Myocyte (in vitro differentiated cells): ENCODE results near the gene NLRX1. TPM values are rescaled to one million over a fixed set of nuclear protein-coding genes. Genes with fewer than 3 reads are reported as not detected.
A peak's percentile ranks its signal among the peaks of the same experiment; 100 is the strongest.
"Not testable (repeated sequence)": the region's sequence is repeated elsewhere in the genome, so short reads cannot be mapped to it uniquely, and the experiment has no call there.

Experiments used
- DNase-seq: peaks from one replicate; pipeline ENCODE4 v3.0.0-alpha.2; 2012; ENCODE audit warnings: low read depth
- polyA plus RNA-seq: library from polyadenylated mRNA; unstranded; fragments of >200 nt; gene quantifications from one replicate; pipeline ENCODE4 v1.2.1, GENCODE V29; 2012; ENCODE audit warnings: missing spikeins
- total RNA-seq: library from RNA; depleted of rRNA; stranded (reverse); fragments of >200 nt; gene quantifications from 2 replicates; pipeline ENCODE4 v1.2.3, GENCODE V29; 2014

The NLRX1 gene, protein sequence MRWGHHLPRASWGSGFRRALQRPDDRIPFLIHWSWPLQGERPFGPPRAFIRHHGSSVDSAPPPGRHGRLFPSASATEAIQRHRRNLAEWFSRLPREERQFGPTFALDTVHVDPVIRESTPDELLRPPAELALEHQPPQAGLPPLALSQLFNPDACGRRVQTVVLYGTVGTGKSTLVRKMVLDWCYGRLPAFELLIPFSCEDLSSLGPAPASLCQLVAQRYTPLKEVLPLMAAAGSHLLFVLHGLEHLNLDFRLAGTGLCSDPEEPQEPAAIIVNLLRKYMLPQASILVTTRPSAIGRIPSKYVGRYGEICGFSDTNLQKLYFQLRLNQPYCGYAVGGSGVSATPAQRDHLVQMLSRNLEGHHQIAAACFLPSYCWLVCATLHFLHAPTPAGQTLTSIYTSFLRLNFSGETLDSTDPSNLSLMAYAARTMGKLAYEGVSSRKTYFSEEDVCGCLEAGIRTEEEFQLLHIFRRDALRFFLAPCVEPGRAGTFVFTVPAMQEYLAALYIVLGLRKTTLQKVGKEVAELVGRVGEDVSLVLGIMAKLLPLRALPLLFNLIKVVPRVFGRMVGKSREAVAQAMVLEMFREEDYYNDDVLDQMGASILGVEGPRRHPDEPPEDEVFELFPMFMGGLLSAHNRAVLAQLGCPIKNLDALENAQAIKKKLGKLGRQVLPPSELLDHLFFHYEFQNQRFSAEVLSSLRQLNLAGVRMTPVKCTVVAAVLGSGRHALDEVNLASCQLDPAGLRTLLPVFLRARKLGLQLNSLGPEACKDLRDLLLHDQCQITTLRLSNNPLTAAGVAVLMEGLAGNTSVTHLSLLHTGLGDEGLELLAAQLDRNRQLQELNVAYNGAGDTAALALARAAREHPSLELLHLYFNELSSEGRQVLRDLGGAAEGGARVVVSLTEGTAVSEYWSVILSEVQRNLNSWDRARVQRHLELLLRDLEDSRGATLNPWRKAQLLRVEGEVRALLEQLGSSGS
- 22.8 and 24.1 TPM in 2 replicates for total RNA-seq
- polyA plus RNA-seq: 18.2 TPM

DNA sequence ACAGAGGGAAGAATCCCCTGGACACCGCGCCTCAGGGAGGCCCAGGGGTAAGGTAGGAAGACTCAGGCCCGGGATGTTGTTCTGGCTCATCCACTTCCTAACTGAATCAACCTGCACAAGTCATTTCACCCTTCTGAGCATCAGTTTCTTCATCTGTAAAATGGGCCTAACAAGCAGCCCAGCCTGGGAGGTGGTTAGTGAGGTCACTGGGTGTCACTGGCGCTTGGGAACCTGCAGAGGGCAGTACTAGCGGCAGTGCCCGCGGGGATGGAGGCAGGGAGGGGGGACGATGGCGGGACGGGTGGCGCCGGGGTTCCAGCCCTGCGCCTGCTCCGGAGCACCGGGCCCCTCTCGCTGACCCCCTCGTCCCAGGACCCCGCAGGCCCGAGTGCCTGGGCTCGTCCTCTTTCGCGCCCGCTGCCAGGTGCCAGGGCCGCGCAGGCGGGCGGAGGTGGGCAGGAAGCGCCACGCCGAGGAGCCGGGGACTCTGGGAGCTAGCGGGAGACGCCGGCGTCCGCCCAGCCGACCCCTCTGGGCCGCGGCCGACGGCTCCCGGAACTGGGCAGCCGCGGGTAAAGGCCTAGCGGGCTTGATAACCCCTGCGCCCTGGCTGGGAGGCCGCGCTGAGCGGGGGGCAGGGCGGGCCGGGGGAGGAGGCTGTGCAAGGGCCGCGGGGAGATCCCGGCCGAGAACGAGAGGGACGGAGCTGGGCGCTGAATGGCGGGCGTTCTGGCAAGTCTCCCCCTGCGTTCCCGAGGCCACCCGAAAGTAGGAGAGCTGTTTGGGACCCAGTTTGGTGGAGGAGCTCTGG, at the start of gene NLRX1:
NLRX1 (plus strand) TSS at position 255 of the 811 bp plus-strand sequence. CDS start 2,679 bp downstream, outside the sequence.
- peak; percentile 91 for DNase-seq

GRCh38 chr11:119118946-119119345, 49.6 kb upstream of the NLRX1 start:
- no peak for DNase-seq

- DNase-seq: peak; percentile 74
Measured at GRCh38 chr11:119120639-119121007, 47.9 kb upstream of the NLRX1 start.

DNA sequence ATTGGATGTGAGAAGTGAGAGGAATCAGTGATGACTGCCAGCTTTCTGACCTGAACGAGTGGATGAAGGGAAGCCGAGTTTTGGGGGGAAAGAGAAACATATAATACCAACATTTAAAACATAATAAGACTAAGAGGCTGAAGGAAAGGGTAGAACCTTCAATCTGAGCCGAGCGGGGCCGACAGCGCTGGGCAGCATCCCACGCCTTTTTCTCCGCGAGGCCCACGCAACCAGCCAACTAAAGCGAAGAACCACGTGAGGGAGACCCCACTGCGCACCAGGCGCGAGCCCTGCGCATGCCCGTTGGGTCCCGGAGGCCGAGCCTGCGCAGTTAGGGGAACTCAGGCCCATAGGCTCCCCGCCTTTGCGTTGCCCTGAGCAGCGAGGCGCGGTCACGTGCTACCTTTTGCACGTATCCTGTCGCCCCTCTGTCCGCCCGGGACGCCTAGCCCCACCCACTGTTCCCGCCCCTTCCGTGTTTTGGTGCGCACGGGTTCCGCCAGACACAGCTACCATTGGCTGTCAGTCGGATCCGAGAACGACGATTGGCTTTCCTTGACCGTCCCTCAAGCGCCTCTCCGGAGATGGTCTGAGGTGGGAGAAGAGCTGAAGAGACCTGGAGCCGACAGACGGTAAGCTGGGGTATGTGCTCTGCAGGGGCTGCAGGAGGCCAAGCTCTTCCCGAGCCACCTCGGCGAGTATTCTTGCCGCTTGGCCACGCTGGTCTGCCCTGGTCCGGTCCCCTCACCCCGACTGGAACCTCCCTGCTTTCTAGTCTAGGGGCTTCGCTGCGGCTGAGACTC, 47.3 kb upstream of the NLRX1 start, which contains the start of gene HINFP:
HINFP (plus strand) TSS at position 573 of the 803 bp plus-strand sequence. CDS start 5,365 bp downstream, outside the sequence.
- DNase-seq: peak; percentile 99

- no peak for DNase-seq
Measured at GRCh38 chr11:119121811-119122124, 46.8 kb upstream of the NLRX1 start.

GRCh38 chr11:119125821-119126220, 42.7 kb upstream of the NLRX1 start:
- DNase-seq: no peak

DNA sequence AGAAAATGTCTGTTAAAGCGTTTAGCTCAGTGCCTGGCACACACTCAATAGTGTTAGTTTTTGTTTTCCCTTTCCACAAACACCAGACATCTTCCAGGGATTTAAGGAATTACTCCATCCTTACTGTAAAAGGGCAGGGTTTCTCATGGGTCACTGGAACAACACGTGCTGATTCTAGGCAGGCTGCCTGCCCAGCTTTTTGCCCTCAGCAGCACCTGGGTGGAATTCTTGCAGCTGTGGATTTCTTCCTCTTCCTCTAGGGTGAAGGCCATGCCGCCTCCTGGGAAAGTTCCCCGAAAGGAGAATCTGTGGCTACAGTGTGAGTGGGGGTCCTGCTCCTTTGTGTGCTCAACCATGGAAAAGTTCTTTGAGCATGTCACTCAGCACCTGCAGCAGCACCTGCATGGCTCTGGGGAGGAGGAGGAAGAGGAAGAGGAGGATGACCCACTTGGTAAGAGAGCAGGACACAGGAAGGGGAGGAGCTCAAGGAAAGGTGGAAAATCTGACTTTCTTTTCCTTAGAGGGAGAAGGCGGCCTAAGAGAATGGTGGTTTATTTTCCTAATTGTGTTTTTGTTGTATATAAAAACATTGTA, 41.8 kb upstream of the NLRX1 start:
- no peak for DNase-seq

GRCh38 chr11:119130662-119131061, 37.9 kb upstream of the NLRX1 start:
- no peak for DNase-seq

DNA sequence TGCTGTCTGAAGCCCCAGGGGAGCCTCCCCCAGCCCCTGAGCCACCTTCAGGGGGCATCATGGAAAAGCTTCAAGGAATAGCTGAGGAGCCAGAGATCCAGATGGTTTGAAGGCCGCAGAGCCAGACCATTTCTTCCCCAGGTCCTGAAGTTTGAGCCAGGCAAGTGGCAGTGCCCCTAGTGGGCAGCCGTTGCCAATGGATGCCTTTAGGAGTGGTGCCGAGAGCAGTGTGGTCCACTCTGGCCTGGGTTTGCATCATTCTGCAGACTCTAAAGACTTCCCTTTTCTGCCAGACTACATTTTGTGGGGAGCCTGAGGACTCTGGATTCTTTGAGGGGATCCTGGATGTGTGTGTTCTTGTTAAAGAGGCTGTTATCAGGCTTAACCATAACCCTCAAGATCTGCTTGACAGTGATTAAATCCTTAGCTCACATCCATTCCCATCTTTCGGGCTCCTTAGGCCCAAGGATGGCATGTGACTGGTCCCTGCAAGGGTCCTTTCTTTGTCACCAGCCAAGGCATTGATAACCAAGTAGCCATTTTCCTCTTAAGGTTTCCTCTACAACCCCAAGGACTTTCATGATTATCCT, 34.0 kb upstream of the NLRX1 start:
- DNase-seq: no peak

DNA sequence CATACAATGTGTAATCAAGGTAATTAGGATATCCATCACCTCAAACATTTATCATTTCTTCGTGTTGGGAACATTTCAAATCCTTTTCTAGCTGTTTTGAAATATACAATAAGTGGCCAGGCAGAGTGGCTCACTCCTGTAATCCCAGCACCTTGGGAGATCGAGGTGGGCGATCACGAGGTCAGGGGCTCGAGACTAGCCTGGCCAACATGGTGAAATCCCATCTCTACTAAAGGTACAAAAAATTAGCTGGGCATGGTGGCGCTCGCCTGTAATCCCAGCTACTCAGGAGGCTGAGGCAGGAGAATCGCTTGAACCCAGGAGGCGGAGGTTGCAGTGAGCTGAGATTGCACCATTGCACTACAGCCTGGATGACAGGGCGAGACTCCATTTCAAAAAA, 29.2 kb upstream of the NLRX1 start:
- not testable (repeated sequence) for DNase-seq

DNA sequence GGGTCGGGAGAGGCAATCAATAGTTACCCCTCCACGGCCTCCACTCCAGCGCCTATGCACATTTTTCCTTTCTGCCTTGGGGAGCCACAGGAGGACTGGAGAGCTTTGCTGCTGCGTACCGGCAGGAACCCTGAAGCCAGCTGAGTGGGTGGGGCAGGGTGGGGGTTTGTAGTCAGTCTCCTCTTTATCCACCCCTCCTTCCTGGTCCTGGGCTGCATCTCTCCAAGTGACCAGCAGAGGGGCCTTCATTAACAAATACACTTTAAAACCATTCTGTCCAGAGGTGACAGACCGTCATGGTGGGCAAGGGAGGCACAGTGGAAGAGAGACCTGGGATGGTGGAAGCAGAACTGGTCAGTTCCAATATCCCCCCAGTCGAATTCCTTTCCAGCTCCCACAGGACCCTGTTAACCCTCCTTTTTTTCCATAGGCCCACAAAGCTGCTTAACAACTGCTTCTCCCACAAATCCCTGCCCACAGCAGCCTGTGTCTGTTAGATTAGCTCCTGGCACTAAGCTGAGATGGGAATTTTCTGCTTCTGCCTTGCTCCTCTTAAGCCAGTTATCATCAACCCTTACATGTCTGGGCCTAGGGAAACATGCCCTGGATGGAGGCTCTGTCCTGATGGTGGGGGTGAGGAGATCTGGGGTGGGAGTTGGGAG, 23.6 kb upstream of the NLRX1 start:
- DNase-seq: peak; percentile 79

GRCh38 chr11:119145551-119145950, 23.0 kb upstream of the NLRX1 start:
- DNase-seq: no peak

- DNase-seq: peak; percentile 18
Measured at GRCh38 chr11:119147604-119148333, 20.8 kb upstream of the NLRX1 start.

DNA sequence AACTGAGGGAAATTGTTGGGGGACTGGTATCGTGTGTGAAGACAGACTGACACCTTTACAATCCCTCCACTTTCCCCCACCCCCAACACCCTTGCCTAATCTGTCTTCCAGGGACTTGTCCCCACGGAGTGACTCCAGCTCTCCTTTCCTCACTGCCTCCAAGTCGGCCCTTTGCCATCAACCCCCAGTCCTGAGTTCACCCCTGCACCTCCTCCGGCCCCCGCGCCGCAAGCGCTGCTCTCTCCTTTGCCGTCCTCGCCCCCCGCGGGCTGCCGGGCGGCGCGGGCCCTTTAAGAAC, 19.9 kb upstream of the NLRX1 start:
- no peak for DNase-seq

DNA sequence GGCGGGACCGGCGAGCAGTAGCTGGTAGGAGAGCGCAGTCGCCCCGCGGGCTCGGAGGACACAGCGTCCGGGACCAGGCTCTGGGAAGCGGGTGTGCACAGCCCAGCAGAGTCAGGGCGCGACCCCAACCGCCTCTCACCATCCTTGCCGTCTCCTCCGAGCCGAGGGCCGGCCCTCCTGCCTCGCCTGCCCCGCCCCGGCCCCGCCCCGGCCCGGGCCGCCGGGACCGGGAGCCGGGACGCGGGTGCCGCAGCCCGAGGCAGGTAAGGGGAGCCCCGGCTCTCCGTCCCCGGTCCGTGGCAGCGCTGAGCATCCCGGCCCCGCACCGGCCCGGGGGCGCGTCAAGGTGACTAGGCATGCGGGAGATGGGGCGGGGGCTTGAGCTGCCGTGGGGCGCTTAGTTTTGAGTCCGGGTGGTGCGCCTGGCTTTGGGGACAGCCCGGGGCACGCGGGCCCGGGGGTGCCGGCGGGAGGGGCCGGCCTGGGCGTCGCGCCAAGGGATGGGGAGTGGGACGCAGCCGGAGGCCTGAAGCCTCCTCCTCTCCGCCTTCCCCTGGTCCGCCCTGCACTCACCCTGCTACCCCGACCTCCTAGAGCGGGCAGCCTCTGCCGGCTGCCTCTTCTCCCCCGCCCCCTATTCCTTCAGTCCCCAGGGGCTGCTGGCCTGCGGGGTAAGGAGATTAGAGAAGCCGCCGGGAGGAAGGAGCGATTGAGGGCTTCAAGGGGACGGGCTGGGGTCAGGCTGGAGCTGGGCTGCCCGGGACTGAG, 19.3 kb upstream of the NLRX1 start, which contains the start of gene ABCG4:
ABCG4 (plus strand) TSS at position 35 of the 768 bp plus-strand sequence. CDS start 914 bp downstream, outside the sequence.
- DNase-seq: peak; percentile 8

- no peak for DNase-seq
Measured at GRCh38 chr11:119149786-119150275, 18.7 kb upstream of the NLRX1 start.

DNA sequence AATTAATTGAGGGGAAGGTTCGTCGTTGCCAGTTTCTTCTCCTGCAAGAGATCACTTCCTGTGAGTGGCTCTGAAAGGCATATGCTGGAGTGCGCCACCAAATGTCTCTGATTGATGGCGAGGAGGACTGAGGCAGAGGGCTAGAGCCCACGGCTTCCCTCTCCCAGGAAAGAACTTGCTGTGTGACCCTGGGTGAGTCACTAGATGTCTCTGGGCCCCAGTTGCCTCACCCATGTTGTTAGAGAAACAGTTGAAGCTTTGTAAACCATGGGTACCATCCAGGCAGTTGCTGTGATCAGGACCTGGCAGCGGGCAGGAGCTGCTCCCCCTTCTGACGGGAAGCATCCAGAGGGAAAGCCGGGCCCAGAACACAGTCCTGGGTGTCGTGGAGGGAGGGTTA, 16.5 kb upstream of the NLRX1 start:
- no peak for DNase-seq
